ENCODE results near the gene THPO.

DNA sequence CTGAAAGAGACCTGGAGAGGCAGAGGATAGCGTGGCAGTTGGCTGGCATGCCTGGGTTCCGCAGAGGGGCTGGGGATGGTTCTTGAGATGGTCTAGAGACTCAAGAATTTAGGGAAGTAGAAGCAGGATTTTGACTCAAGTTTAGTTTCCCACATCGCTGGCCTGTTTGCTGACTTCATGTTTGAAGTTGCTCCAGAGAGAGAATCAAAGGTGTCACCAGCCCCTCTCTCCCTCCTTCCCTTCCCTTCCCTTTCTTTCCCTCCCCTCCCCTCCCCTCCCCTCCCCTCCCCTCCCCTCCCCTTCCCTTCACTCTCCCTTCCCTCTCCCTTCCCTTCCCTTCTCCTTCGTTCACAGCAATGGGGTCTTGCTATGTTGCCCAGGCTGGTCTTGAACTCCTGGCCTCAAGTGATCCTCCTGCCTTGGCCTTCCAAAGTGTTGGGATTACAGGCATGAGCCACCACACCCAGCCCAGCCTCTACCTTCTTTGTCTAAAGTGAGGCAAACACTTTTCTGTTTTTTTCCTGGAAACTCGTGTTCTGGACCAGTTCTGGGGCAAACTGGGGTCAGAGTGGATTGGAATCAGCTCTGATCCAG, 12.0 kb upstream of the THPO start:
- TF ChIP-seq, protein P1, sequence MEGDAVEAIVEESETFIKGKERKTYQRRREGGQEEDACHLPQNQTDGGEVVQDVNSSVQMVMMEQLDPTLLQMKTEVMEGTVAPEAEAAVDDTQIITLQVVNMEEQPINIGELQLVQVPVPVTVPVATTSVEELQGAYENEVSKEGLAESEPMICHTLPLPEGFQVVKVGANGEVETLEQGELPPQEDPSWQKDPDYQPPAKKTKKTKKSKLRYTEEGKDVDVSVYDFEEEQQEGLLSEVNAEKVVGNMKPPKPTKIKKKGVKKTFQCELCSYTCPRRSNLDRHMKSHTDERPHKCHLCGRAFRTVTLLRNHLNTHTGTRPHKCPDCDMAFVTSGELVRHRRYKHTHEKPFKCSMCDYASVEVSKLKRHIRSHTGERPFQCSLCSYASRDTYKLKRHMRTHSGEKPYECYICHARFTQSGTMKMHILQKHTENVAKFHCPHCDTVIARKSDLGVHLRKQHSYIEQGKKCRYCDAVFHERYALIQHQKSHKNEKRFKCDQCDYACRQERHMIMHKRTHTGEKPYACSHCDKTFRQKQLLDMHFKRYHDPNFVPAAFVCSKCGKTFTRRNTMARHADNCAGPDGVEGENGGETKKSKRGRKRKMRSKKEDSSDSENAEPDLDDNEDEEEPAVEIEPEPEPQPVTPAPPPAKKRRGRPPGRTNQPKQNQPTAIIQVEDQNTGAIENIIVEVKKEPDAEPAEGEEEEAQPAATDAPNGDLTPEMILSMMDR (IDR thresholded peaks at IDR 0.05): no peak
- TF ChIP-seq POLR2A (IDR thresholded peaks at IDR 0.05; ENCODE audit: low read depth): no peak
- TF ChIP-seq POLR2AphosphoS5 (IDR thresholded peaks at IDR 0.05): no peak

Data from esophagus muscularis mucosa (tissue), 3 donors.